HEK293 (cell line): ENCODE results near the gene SH3BP5.

Source experiments
- CTCF ChIA-PET: fragments of 350-600 bp; formaldehyde crosslinking; extraction: SDS; loops from one replicate; lab custom pipeline; 2021; ENCODE audit warnings: antibody characterized with exemption; lab: Yijun Ruan, JAX
- POLR2A ChIA-PET: fragments of 300-600 bp; formaldehyde crosslinking; extraction: SDS; loops from one replicate; lab custom pipeline; 2020; ENCODE audit warnings: antibody characterized with exemption, inconsistent platforms; lab: Yijun Ruan, JAX
- H3K27ac ChIP-seq: fragments of 200-500 bp; sonication (Bioruptor generic); 2 replicates; pipeline ENCODE4 v1.5.1; 2014; ENCODE audit warnings: low read depth, low read length, control low read depth, inconsistent platforms; ENCODE audit errors: extremely low read depth
- H3K36me3 ChIP-seq, 2 experiments: fragments of 200-500 bp in 1 of 2; sonication (Bioruptor generic) in 1 of 2; 1 replicate in 1 of 2; 2 replicates in 1 of 2; pipeline ENCODE4 v1.5.1; 2014 to 2017; ENCODE audit warnings: inconsistent platforms in 2 of 2, low read length in 2 of 2; ENCODE audit not compliant: control insufficient read depth in 2 of 2, insufficient read depth in 1 of 2
- H3K4me1 ChIP-seq: fragments of 200-500 bp; sonication (Bioruptor generic); 2 replicates; pipeline ENCODE4 v1.5.1; 2014; ENCODE audit warnings: mild to moderate bottlenecking, low read length, inconsistent platforms; ENCODE audit not compliant: control insufficient read depth, insufficient read depth
- H3K4me3 ChIP-seq: 2 replicates; pipeline ENCODE4 v1.5.1; 2011; ENCODE audit warnings: low read depth, mild to moderate bottlenecking, control low read depth, low read length, moderate library complexity
- H3K9me3 ChIP-seq: fragments of 200-500 bp; sonication (Bioruptor generic); 2 replicates; pipeline ENCODE4 v1.5.1; 2014; ENCODE audit warnings: low read depth, low read length, inconsistent platforms; ENCODE audit not compliant: control insufficient read depth, insufficient read depth
- EGR2 ChIP-seq: fragments of 450-650 bp; formaldehyde crosslinking; IDR thresholded peaks from 2 replicates; pipeline ENCODE4 v1.5.1; 2016; ENCODE audit warnings: low read depth, missing biosample characterization, missing genetic modification characterization
- GLI2 ChIP-seq: fragments of 450-650 bp; formaldehyde crosslinking; IDR thresholded peaks from 2 replicates; pipeline ENCODE4; 2017; ENCODE audit warnings: missing biosample characterization, missing genetic modification characterization, low read depth, borderline replicate concordance
- GLIS1 ChIP-seq: fragments of 450-650 bp; formaldehyde crosslinking; IDR thresholded peaks from 2 replicates; pipeline ENCODE4 v1.5.1; 2016; ENCODE audit warnings: missing biosample characterization, missing genetic modification characterization
- PATZ1 ChIP-seq: fragments of 450-650 bp; formaldehyde crosslinking; IDR thresholded peaks from 2 replicates; pipeline ENCODE4 v1.5.1; 2016; ENCODE audit warnings: missing biosample characterization, missing genetic modification characterization
- SP2 ChIP-seq: fragments of 450-650 bp; formaldehyde crosslinking; IDR thresholded peaks from 2 replicates; pipeline ENCODE4 v1.5.1; 2016; ENCODE audit warnings: missing biosample characterization, missing genetic modification characterization
- SP3 ChIP-seq: fragments of 450-650 bp; formaldehyde crosslinking; IDR thresholded peaks from 2 replicates; pipeline ENCODE4 v1.5.1; 2016; ENCODE audit warnings: missing biosample characterization, missing genetic modification characterization
- ZBTB11 ChIP-seq: fragments of 450-650 bp; formaldehyde crosslinking; conservative IDR thresholded peaks from 2 replicates; pipeline ENCODE4 v1.5.1; 2016; ENCODE audit warnings: low read depth, missing biosample characterization, missing genetic modification characterization
- ZBTB26 ChIP-seq: fragments of 450-650 bp; formaldehyde crosslinking; optimal IDR thresholded peaks from 2 replicates; pipeline ENCODE3; 2016; ENCODE audit warnings: missing biosample characterization, mild to moderate bottlenecking, missing genetic modification characterization
- ZFP37 ChIP-seq: fragments of 450-650 bp; formaldehyde crosslinking; IDR thresholded peaks from 2 replicates; pipeline ENCODE4 v1.5.1; 2016; ENCODE audit warnings: missing biosample characterization, missing genetic modification characterization
- ZNF133 ChIP-seq: fragments of 450-650 bp; formaldehyde crosslinking; IDR thresholded peaks from 2 replicates; pipeline ENCODE4 v1.5.1; 2016; ENCODE audit warnings: missing biosample characterization, missing genetic modification characterization
- ZNF140 ChIP-seq: fragments of 450-650 bp; formaldehyde crosslinking; IDR thresholded peaks from 2 replicates; pipeline ENCODE4 v1.5.1; 2016; ENCODE audit warnings: missing biosample characterization, missing genetic modification characterization
- ZNF175 ChIP-seq: fragments of 450-650 bp; formaldehyde crosslinking; IDR thresholded peaks from 2 replicates; pipeline ENCODE4 v1.5.1; 2016; ENCODE audit warnings: missing biosample characterization, missing genetic modification characterization
- ZNF248 ChIP-seq: fragments of 450-650 bp; formaldehyde crosslinking; IDR thresholded peaks from 2 replicates; pipeline ENCODE4 v1.5.1; 2017; ENCODE audit warnings: missing biosample characterization, missing genetic modification characterization
- ZNF311 ChIP-seq: fragments of 450-650 bp; formaldehyde crosslinking; IDR thresholded peaks from 2 replicates; pipeline ENCODE4 v1.5.1; 2017; ENCODE audit warnings: missing biosample characterization, missing genetic modification characterization, borderline replicate concordance
- ZNF404 ChIP-seq: fragments of 450-650 bp; formaldehyde crosslinking; IDR thresholded peaks from 2 replicates; pipeline ENCODE4 v1.5.1; 2017; ENCODE audit warnings: missing biosample characterization, missing genetic modification characterization
- ZNF416 ChIP-seq: fragments of 450-650 bp; formaldehyde crosslinking; IDR thresholded peaks from 2 replicates; pipeline ENCODE4 v1.5.1; 2016; ENCODE audit warnings: missing biosample characterization, missing genetic modification characterization
- ZNF529 ChIP-seq: fragments of 450-650 bp; formaldehyde crosslinking; IDR thresholded peaks from 2 replicates; pipeline ENCODE4 v1.5.1; 2017; ENCODE audit warnings: missing genetic modification characterization, missing biosample characterization; ENCODE audit not compliant: insufficient replicate concordance
- ZNF555 ChIP-seq: fragments of 450-650 bp; formaldehyde crosslinking; conservative IDR thresholded peaks from 2 replicates; pipeline ENCODE4 v1.5.1; 2017; ENCODE audit warnings: missing biosample characterization, mild to moderate bottlenecking, missing genetic modification characterization, inconsistent platforms
- ZNF558 ChIP-seq: fragments of 450-650 bp; formaldehyde crosslinking; IDR thresholded peaks from 2 replicates; pipeline ENCODE4 v1.5.1; 2016; ENCODE audit warnings: missing biosample characterization, missing genetic modification characterization
- ZNF585B ChIP-seq: fragments of 450-650 bp; formaldehyde crosslinking; IDR thresholded peaks from 2 replicates; pipeline ENCODE4 v1.5.1; 2016; ENCODE audit warnings: missing biosample characterization, missing genetic modification characterization
- ZNF621 ChIP-seq: fragments of 450-650 bp; formaldehyde crosslinking; IDR thresholded peaks from 2 replicates; pipeline ENCODE4 v1.5.1; 2017; ENCODE audit warnings: missing biosample characterization, missing genetic modification characterization
- ZNF629 ChIP-seq: fragments of 450-650 bp; formaldehyde crosslinking; IDR thresholded peaks from 2 replicates; pipeline ENCODE4 v1.5.1; 2017; ENCODE audit warnings: missing biosample characterization, missing genetic modification characterization
- ZNF660 ChIP-seq: fragments of 450-650 bp; IDR thresholded peaks from 2 replicates; pipeline ENCODE4 v1.5.1; 2018; ENCODE audit warnings: missing biosample characterization, mild to moderate bottlenecking, missing genetic modification characterization
- ZXDB ChIP-seq: fragments of 450-650 bp; formaldehyde crosslinking; IDR thresholded peaks from 2 replicates; pipeline ENCODE4 v1.5.1; 2016; ENCODE audit warnings: missing biosample characterization, missing genetic modification characterization
- TF ChIP-seq, protein P1 (sequence below): fragments of 450-650 bp; formaldehyde crosslinking; IDR thresholded peaks from 2 replicates; pipeline ENCODE4 v1.5.1; 2017; ENCODE audit warnings: missing biosample characterization, missing genetic modification characterization
- TF ChIP-seq, protein P2 (sequence below): fragments of 450-650 bp; formaldehyde crosslinking; IDR thresholded peaks from 2 replicates; pipeline ENCODE4 v1.5.1; 2017; ENCODE audit warnings: missing biosample characterization, missing genetic modification characterization
- TF ChIP-seq, protein P3 (sequence below): fragments of 450-650 bp; formaldehyde crosslinking; IDR thresholded peaks from 2 replicates; pipeline ENCODE4 v1.5.1; 2017; ENCODE audit warnings: missing biosample characterization, missing genetic modification characterization

SH3BP5 gene

DNA sequence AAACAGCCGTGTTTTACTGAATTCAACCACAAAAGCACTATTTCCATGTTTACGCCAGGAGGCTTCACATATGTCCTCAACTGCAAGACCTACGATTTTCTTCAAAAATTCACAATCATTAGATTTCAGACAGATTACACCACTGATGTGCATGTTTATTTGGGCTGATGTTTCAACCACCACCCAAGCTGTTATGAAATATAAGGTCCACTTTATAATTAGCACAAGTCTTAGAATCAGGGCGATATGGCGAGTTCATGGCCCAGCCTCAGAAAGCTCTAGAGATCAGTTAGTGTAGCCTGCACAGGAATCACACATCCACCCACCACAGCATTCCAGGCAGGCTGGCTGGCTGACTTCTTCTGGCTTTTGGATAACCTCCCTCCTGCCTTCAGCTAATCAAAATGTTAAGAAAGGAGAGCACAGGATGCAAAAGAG lies 15.4 kb downstream of the SH3BP5 start (continued):
- TF ChIP-seq, protein P1, sequence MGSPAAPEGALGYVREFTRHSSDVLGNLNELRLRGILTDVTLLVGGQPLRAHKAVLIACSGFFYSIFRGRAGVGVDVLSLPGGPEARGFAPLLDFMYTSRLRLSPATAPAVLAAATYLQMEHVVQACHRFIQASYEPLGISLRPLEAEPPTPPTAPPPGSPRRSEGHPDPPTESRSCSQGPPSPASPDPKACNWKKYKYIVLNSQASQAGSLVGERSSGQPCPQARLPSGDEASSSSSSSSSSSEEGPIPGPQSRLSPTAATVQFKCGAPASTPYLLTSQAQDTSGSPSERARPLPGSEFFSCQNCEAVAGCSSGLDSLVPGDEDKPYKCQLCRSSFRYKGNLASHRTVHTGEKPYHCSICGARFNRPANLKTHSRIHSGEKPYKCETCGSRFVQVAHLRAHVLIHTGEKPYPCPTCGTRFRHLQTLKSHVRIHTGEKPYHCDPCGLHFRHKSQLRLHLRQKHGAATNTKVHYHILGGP, result no peak
- TF ChIP-seq SP2 (tag by site-specific recombination), result no peak
- no peak for TF ChIP-seq SP3 (tag by site-specific recombination)
- TF ChIP-seq ZNF558 (tag by site-specific recombination), result no peak
- TF ChIP-seq, protein P2, sequence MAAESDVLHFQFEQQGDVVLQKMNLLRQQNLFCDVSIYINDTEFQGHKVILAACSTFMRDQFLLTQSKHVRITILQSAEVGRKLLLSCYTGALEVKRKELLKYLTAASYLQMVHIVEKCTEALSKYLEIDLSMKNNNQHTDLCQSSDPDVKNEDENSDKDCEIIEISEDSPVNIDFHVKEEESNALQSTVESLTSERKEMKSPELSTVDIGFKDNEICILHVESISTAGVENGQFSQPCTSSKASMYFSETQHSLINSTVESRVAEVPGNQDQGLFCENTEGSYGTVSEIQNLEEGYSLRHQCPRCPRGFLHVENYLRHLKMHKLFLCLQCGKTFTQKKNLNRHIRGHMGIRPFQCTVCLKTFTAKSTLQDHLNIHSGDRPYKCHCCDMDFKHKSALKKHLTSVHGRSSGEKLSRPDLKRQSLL, result no peak

GRCh38 chr3:15315003-15315402 lies 17.4 kb downstream of the SH3BP5 start:
- POLR2A ChIA-PET, result no interaction called here
- no peak overlapping the region for H3K4me3 ChIP-seq

DNA sequence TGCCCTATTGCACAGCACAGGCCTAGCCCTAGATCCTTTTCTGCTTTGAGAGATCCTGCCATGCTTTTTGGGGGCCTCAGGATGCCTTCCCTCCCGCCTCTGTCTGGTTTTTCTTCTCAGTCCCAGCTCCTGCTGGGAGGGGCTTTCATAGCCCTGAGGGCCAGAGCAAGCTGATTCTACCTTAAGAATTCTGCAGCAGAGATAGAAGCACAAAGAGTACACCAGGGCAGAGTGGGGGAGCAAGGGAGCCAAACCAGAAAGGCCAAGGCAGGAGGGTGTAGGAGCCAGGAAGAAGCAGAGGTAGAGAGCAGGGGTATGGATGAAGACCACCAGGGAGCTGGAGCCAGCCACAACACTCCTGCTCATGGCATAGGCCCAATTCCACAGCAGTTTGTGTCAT lies 18.1 kb downstream of the SH3BP5 start:
- Histone ChIP-seq H3K27ac (no peak overlapping the region), H3K4me1 (peaks cover 3% of the 10 kb centered on the region; the same call in 1 of the 2 replicates), H3K9me3 (no peaks in the 10 kb centered on the region), H3K36me3 (no peaks in the 10 kb centered on the region), H3K4me3 (no peak overlapping the region)
- ChIA-PET POLR2A (interaction anchor here (1.0 kb wide), 1 partner anchor 18 kb away, joined by 3 read pairs; the partner anchor contains the start of gene SH3BP5), CTCF (interaction anchor here (0.8 kb wide), 1 partner anchor 7 kb away, joined by 4 read pairs; no protein-coding TSS in a partner anchor)
- no peak for TF ChIP-seq ZBTB11 (tag by site-specific recombination)
- TF ChIP-seq ZNF248 (tag by site-specific recombination), result no peak
- TF ChIP-seq ZBTB26 (tag by site-specific recombination), result no peak
- no peak for TF ChIP-seq ZNF133
- TF ChIP-seq ZNF621 (tag by site-specific recombination), result no peak
- no peak for TF ChIP-seq ZFP37 (tag by site-specific recombination)
- no peak for TF ChIP-seq ZXDB (tag by site-specific recombination)
- no peak for TF ChIP-seq ZNF660 (tag by site-specific recombination)
- TF ChIP-seq ZNF404 (tag by site-specific recombination), result no peak
- TF ChIP-seq PATZ1, result no peak
- TF ChIP-seq ZNF175 (tag by site-specific recombination), result no peak
- TF ChIP-seq GLI2 (tag by site-specific recombination), result no peak
- TF ChIP-seq ZNF555 (tag by site-specific recombination), result no peak

More at GRCh38 chr3:15315003-15315402, 17.4 kb downstream of the SH3BP5 start:
- CTCF ChIA-PET, result interaction anchor here (0.8 kb wide), 1 partner anchor 8 kb away, joined by 4 read pairs; no protein-coding TSS in a partner anchor
- no peak for TF ChIP-seq ZNF629 (tag by site-specific recombination)
- no peak for TF ChIP-seq ZNF311 (tag by site-specific recombination)
- TF ChIP-seq ZNF585B (tag by site-specific recombination), result no peak
- no peak for TF ChIP-seq EGR2 (tag by site-specific recombination)
- no peak for TF ChIP-seq GLI2 (tag by site-specific recombination)
- no peak for TF ChIP-seq ZNF140 (tag by site-specific recombination)
- TF ChIP-seq, protein P3, sequence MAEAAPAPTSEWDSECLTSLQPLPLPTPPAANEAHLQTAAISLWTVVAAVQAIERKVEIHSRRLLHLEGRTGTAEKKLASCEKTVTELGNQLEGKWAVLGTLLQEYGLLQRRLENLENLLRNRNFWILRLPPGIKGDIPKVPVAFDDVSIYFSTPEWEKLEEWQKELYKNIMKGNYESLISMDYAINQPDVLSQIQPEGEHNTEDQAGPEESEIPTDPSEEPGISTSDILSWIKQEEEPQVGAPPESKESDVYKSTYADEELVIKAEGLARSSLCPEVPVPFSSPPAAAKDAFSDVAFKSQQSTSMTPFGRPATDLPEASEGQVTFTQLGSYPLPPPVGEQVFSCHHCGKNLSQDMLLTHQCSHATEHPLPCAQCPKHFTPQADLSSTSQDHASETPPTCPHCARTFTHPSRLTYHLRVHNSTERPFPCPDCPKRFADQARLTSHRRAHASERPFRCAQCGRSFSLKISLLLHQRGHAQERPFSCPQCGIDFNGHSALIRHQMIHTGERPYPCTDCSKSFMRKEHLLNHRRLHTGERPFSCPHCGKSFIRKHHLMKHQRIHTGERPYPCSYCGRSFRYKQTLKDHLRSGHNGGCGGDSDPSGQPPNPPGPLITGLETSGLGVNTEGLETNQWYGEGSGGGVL (tag by site-specific recombination), result no peak
- no peak for TF ChIP-seq ZNF416 (tag by site-specific recombination)
- no peak for TF ChIP-seq ZNF529
- no peak for TF ChIP-seq ZNF558 (tag by site-specific recombination)
- no peak for TF ChIP-seq GLIS1 (tag by site-specific recombination)
- TF ChIP-seq, all 188 proteins: peak for 0
- Histone ChIP-seq H3K4me1 (peaks cover 8% of the 10 kb centered on the region; the same call in 1 of the 2 replicates), H3K9me3 (no peaks in the 10 kb centered on the region), H3K27ac (no peak overlapping the region), H3K36me3 (no peaks in the 10 kb centered on the region)
